HG02973 (cell line): ENCODE measurements around the gene HSPG2.

ENCODE experiments used
- ATAC-seq: cut with Tn5 transposase; IDR thresholded peaks from one replicate; pipeline ENCODE4 v1.9.1; 2021; ENCODE audit warnings: moderate library complexity; ENCODE audit not compliant: unreplicated experiment

HSPG2 gene

DNA sequence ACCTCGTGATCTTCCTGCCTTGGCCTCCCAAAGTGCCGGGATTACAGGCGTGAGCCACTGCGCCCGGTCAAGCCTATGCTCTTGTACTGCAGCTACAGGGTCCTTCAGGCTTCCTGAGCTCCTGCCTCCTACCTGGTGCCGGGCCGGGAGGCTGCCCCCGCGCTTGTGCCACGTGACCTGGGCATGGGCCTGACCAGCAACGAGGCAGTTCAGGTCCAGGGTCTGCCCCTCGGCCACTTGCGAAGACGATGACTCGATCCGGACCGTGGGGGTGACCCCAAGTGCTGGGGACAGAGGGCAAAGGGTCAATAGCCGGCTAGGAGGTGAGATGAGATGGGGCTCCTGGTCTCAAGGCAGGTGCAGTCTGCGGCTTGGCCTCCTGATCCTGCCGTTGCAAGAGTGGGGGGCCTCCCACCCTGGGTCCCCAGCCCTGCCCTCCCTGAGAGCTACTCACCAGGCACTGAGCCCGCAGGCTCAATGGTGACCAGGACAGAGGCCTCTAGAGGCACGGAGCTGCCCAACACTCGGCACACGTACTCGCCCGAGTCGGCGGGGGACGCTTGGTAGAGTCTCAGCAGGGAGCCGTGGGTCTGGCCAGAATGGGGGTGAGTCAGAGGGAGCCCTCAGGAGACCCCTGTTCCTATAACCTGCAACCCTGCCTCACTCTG is 87.1 kb downstream of the HSPG2 start:
- ATAC-seq = no peak

DNA sequence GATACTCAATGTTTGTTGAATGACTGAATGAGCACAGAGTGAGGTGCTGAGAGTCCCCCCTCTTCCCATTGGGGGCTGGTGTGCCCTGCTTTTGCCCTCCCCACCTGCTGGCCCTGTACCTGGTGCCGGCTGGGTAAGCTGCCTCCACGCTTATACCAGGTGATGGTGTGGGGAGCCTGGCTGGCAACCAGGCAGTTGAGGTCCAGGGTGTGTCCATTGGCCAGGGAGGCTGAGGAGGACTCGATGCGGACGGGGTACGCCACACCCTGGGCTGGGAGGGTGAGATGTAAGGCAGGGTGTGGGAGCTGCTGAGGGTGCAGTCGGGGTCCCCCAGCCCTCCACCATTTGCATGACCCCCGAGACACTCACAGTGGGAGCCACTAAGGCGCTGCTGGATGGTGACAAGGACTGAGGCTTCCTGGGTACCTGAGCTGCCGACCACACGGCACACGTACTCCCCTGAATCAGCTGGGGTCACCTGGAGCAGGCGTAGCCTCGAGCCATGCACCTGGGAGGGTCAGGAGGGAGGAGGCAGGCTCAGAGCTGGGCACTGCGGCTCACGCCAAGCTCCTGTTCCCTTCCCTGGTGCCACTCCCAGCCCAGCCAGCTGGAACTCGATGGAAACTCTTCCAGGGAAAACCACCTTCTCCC is 88.5 kb downstream of the HSPG2 start:
- no peak for ATAC-seq

DNA sequence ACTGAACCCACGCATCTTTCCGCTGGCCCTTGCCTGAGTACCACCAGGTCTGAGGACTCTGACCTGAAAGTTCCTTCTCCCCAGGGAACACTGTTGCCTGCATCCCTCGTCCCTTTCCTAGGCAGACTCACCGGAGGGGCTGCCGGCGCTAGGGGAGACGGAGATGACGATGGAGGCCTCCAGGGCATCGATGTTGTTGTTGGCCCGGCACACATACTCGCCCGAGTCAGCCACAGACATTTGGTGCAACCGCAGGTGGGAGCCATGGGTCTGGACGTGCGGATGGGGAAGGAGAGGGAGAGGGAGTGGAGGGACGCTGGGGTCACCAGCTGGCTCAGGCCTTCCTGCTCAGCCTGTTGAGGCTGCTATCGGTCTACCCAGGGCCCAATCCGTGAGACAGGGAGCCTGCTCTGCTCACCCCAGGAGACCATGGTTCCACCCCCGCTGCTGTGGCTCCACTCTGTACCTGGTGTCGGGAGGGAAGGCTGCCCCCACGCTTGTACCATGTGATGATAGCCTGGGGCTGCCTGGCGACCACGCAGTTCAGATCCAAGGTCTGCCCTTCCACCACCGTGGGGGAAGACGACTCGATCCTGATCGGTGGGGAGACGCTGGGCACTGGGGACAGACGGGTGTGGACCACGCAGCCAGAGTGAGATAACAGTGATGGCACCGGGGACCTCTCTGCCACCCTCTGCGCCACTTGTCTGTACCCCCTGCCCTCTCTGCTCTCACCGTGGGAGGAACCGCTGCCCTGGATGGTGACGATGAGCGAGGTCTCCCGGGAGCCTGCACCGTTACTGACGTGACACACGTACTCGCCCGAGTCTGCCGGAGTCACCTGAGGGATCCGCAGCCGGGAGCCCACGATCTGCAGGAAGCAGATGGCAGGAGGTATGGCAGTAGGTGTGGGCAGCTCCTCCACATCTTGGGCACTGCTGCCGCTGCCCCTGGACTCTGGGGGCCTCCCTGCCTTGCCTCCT is 89.6 kb downstream of the HSPG2 start:
- ATAC-seq = no peak

- no peak for ATAC-seq
Measured at GRCh38 chr1:21845646-21846641, 91.2 kb downstream of the HSPG2 start.

DNA sequence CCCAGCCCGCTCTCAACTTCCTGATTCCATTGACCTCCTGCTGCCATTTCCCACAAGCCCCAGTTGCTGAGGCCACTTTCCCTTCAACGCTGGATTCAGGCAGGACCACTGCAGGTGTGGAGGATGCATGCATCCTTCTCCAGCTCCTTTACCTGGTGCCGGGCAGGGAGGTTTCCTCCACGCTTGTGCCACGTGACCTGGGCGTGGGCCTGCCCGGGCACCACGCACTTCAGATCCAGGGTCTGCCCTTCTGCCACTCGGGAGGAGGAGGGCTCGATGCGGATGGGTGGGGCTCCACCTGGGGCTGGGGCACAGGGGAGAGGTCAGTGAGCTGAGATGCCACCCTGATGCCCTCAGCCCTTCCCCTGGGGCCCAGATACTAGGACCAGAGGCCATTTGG is 93.1 kb downstream of the HSPG2 start:
- no peak for ATAC-seq

DNA sequence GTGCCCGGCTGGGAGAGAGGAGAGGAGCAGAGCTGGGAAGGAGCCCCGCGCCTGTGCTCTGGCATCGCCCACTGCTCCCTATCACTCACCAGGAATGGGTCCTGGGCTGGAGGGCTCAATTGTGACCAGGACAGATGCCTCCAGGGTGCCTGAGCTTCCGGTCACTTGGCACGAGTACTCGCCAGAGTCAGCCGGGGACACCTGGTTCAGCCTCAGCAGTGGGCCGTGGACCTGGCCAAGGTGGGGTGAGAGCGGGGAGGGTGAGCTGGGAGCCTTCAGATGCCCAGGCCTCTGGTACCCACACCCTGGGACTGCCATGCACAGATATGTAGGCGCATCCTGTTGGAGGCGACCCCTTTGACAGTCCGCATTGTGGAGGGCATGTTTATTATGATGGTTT is 93.9 kb downstream of the HSPG2 start:
- ATAC-seq = no peak

DNA sequence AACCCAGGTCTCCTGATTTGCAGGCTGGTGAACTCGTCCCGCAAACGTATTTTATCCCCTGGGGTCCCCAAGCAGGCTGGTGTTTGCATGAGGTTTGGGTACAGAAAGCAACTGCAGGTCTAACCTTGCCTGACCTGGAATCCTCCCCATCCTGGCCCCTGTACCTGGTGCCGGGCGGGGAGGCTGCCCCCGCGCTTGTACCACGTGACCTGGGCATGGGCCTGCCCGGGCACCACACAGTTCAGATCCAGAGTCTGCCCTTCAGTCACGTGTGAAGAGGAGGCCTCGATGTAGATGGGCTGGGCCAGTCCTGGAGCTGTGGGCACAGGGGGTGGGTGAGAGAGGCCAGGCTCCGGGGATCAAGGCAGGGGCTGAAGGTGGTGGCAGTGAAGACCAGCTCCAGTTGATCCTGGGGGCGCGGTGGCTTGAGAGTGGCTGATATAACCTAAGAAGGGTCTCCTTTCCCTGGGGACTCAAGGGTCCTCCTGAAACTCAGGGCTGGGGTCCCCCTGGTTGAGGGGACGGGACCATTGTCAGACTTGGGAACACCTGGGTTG is 94.4 kb downstream of the HSPG2 start:
- no peak for ATAC-seq

DNA sequence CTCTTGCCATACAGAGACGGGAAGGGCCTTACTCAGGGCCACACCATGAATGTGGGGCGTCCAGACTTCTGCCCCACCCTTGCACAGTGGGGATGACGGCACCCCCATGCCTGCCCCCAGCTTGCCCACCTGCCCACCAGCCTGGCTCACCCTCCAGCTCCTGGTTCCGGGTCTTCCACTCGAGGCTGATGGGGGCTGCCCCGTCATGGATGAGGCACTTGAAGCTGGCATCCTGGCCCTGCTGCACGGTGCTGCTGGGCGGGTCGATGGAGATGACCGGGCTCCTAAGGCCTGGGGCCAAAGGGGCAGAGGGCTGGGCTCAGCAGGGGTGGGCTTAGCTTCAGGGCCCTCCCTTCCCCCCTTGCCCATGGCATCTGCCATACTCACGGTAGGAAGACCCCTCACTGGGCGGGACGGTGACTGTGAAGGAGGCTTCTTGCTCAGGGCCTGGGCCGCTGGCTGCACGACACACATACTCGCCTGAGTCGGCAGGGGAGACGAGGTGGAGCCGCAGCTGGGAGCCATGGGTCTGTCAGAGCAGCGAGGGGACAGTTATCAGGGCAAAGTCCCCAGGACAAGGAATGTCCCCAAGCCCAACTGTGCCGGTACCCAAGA is 95.2 kb downstream of the HSPG2 start:
- ATAC-seq = no peak

DNA sequence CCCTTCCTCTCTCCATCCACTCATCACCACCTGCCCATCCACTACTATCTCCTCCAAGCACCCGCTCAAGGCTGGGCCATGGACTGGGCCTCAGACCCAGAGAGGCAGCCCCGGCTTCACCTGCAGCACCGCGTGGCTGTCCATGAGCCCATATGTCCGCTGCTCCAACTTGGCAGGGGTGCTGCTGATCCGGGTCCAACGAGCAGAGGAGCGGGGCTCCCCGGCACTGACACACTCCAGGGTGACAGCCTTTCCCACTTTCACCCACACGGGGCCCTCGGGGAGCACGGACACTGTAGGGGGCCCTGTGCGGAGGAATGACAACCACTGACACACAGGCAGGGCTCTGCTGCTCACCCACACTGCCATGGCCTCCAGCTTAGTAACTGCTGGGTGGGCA is 96.1 kb downstream of the HSPG2 start:
- no peak for ATAC-seq

GRCh38 chr1:21839337-21840037 is 97.6 kb downstream of the HSPG2 start:
- ATAC-seq = no peak

- ATAC-seq = no peak
Measured at GRCh38 chr1:21838359-21839157, 98.6 kb downstream of the HSPG2 start.

- ATAC-seq = no peak
Measured at GRCh38 chr1:21837476-21837875, 99.6 kb downstream of the HSPG2 start.

DNA sequence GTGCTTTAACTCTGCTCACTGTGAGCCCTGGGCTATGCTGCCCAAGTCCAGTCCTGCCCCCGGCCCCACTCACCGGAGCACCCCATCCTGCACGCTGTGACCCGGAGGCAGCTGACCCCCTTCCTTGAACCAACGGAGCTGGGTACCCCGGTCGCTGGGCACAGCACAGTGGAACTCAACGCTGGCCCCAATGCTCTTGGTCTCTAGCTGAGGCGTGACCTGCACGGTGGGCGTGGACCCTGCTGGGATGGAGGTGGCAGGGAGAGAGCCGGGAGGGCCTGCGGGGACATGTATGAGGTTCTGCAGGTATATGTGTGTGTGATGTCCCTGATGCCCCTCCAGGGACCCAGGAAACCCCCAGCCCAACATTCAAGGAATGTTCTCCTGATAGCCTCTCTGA is 100.4 kb downstream of the HSPG2 start:
- no peak for ATAC-seq

DNA sequence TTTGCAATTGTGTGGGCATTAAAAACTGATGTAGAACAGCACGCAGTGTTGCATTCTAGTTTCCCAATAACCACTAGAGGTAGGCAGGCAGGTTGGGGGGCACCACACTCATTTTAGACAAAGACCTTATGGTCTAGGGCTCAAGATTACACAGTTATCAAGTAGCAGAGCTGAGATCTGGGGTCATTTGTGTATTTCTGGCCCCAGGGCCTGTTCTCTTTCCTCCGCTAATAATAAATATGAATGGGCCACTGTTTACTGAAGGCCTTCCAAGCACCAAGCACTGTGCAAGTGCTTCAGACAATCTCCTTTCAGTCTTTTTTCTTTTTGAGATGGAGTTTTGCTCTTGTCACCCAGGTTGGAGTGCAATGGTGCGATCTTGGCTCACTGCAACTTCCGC is 101.1 kb downstream of the HSPG2 start:
- ATAC-seq = no peak

DNA sequence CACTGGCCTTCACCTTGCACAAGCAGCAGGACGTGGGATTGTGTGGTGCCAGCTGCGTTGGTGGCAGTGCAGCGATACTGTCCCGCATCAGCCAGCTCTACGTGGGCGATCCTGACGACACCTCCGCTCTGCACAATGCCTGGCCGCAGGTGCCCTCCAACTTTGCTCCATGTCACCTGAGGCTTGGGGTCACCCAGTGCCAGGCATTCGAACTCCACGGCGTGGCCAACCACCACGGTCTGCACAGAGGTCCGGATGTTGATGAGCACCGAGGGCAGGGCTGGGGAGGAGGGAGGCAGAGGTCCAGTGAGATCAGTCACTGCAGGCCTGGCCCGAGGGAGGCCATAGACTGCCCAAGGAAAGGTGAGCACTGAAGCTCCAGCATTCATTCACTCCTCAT is 102.4 kb downstream of the HSPG2 start:
- ATAC-seq = no peak

DNA sequence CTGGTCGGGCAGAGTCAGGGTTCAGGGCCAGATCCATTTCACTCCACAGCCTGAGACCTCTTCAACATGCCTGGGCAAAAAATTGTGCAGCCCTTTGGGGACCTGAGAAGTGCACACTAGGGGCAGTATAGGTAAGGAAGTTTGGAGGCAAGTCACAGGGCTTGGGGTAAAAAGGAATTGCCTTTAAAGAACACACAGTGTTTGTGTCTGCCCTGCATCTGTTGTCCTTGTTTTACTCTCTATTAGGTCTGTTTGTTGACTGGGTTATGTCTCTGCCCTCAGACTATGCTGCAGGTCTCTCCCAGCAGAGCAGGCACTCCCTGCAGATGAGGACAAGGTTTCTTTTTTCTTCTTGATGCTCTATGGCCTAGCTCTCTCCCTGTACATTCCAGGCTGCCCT is 103.0 kb downstream of the HSPG2 start:
- no peak for ATAC-seq

GRCh38 chr1:21833392-21833976 is 103.6 kb downstream of the HSPG2 start:
- no peak for ATAC-seq

- ATAC-seq = no peak
Measured at GRCh38 chr1:21831454-21831970, 105.6 kb downstream of the HSPG2 start.
